ENCODE data around the gene WDR33.

Gene WDR33

DNA sequence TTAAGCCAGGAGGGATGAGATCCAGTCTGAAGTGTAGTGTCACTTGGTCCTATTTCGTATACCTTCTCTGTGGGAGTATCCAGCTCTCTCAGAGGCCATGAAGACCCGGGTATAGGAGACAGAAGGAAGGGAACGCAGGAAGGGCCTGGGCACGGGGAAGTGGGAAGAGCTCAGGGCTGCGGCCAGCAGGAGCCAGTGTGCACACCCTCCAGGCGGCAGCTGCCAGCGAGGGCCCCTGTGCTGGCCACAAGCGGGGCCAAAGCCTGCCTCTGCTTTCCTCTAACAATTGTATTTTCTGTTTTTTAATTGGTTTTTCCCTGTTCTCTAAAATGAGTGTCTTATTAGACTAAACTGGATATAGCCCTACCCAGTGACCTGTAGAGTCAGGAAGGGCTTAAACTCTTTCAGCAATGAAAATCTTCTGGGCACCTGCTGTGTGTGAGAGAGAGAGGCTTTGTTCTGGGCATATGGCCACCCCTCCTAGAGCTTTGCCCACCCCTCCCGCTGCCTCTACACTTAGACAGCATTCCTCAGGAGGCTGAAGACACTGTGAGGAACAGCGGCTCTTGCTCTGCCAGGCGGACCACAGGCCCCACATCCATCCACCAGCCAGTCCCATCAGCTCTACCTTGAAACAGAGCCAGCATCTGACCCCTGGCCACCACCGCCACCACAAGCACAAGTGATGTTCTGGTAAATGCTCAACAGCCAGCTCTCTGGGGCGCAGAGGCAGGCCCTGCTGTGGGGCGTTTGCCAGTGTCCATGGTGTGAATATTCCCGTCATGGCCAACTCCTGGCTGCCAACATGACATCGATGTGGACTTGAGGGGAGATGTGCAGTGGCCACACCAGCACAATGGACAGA lies 155.5 kb downstream of the WDR33 start:
- no peak for DNase-seq (ENCODE audit: low read depth)

DNA sequence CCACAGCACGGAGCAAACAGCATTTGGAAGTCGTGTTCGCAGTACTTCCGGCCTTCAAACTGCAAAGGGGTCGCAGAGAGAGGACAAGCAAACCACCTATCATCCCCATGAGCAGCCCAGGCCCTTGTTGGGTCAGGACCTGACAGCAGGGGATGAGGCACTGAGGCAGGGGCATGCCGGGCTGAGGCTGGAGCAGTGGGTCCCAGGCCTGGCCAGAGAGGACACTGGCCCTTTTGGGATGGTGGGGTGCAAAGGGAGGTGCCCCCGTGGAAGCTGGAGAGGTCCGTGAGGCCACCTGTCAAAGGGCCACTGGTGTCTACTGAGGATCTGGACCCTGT lies 156.2 kb downstream of the WDR33 start:
- no peak for DNase-seq (ENCODE audit: low read depth)

DNA sequence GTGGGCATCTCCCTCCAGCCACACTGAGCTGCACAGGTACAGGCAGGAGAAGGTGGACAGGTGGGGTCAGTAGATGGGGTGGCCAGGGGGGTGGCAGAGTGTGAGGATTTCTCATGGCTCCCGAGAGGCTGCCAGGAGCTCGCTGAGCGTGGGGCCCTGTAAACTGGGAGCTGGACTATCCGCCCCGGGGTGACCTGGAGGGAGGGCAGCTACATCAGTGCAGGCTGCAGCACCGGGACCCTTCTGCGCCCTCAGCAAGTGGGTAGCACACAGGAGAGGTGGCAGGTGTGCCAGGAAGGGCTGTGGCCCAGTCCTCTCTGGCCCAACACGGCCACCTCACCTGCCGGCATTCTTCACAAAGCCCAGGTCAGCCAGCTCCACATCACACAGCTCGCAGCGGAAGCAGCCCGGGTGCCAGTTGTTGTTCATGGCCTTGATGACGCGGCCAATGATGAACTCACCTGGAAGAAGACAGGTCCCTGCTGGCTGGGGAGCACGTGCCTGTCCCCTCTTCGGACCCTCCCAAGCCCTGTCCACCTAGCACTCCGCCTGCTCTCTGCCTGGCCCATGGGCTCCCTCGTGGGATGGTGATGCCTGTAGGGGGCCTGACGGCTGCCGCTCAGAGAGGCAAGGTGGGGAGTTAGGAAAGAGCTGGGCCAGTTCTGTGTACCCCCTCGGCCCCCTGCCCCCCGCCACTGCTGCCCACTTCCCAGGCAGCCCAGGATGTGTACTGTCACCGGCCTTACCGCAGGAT lies 156.7 kb downstream of the WDR33 start:
- no peak for DNase-seq (ENCODE audit: low read depth)

DNA sequence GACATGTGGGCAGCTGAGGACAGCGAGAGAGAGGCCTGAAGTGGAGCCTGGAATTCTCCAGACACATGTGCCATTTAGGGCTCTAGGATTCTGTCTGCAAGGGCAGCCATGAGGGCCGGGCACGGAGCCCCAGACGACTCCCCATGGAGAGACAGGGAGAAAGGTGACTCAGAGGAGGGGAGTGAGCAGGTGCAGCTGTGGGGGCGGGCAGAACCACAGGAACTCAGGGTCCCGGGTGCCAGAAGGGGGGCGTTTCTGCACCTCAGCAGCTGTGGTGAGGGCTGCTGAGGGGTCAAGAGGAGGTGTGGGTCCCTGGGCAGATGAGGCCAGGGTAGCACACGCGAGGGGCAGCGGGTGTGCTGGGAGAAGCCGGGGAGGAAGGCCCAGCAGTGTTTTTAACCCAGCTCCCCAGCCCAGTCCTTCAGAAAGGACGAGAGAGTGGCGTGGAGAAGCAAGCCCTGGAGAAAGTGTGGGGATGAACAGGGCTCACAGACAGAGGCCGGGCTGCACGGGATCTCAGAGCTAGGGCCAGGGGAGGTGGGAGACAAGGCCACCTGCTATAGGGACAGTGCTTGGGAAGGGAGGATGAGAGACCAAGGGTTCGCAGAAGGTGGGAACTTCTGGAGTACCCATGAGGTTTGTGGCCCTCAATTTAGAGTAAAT lies 157.4 kb downstream of the WDR33 start:
- no peak for DNase-seq (ENCODE audit: low read depth)

DNA sequence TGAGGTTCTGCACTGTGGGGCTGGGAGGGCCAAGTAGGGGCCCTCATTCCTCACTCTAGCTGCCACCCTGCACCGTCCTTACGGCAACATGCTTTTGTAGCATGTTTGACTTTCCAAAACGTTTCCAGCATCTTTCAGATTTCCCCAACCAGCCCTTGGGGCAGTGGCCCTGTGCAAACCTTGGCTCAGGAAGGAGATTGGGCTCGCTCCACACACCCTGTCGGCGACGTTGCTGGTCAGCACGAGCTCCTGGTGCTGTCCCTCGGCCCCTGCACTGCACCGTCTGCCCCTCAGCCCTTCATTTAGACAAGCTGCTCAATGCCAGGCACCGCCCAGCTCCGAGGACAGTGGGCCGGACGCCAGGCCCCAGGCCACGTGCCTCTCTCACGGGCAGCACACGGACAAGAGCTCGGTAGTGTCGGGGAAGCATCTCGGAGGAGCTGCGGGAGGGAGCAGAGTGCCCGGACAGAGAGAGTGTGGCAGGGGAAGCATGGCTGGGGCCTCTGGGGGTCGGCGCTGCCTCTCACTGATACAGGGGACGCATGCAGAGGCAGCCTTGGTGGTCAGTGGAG lies 158.1 kb downstream of the WDR33 start:
- DNase-seq (ENCODE audit: low read depth), result no peak

DNA sequence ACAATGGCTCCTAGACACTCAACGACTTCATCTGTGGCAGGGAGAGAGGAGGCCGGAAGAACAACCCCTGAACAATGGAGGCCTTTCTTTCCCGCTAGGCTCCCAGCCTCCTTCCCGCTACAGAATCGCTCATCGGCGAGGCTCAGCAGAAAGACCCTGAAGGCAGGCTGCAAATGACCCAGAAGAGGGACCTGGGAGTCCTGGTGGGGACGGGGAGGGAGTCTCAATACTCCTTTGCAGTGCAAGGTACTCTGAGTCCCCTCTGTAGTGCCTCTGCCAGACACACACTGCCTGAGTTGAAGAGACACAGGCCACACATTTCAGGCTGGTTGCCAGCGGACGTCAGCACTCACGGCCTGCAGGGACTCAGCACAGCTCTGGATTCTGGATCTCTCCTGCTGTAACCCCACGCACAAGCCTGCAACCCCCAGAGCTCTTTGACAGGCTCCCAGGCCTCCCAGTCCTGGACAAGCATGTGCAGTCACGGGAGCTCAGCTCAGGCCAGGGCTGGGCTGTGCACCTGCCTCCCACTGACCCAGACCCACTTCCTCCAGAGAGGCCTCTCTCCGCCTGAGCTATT lies 158.9 kb downstream of the WDR33 start:
- DNase-seq (ENCODE audit: low read depth), result no peak

DNA sequence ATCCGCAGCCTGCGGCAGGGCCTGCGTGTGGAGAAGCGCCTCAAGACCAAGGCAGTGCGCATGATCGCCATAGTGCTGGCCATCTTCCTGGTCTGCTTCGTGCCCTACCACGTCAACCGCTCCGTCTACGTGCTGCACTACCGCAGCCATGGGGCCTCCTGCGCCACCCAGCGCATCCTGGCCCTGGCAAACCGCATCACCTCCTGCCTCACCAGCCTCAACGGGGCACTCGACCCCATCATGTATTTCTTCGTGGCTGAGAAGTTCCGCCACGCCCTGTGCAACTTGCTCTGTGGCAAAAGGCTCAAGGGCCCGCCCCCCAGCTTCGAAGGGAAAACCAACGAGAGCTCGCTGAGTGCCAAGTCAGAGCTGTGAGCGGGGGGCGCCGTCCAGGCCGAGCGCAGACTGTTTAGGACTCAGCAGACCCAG lies 159.6 kb downstream of the WDR33 start:
- DNase-seq (ENCODE audit: low read depth), result no peak

Data from non-pigmented ciliary epithelial cell (primary cell).